ENCODE results near the gene PCDH9.
"Not testable (repeated sequence)": the region's sequence is repeated elsewhere in the genome, so short reads cannot be mapped to it uniquely, and the experiment has no call there.

Gene PCDH9

GRCh38 chr13:66312312-66313087, 917.6 kb downstream of the PCDH9 start:
- DNase-seq: no peak

GRCh38 chr13:66305961-66306617, 924.0 kb downstream of the PCDH9 start:
- DNase-seq: no peak

GRCh38 chr13:66301482-66301881, 928.7 kb downstream of the PCDH9 start:
- no peak for DNase-seq

GRCh38 chr13:66301006-66301405, 929.1 kb downstream of the PCDH9 start:
- DNase-seq: no peak

GRCh38 chr13:66296875-66297274, 933.3 kb downstream of the PCDH9 start:
- no peak for DNase-seq

- no peak for DNase-seq
Measured at GRCh38 chr13:66296328-66296727, 933.8 kb downstream of the PCDH9 start.

- not testable (repeated sequence) for DNase-seq
Measured at GRCh38 chr13:66286806-66287205, 943.3 kb downstream of the PCDH9 start.

- DNase-seq: no peak
Measured at GRCh38 chr13:66275416-66275815, 954.7 kb downstream of the PCDH9 start.

GRCh38 chr13:66273011-66273410, 957.1 kb downstream of the PCDH9 start:
- no peak for DNase-seq

- no peak for DNase-seq
Measured at GRCh38 chr13:66266761-66267160, 963.4 kb downstream of the PCDH9 start.

- DNase-seq: no peak
Measured at GRCh38 chr13:66266348-66266747, 963.8 kb downstream of the PCDH9 start.

GRCh38 chr13:66265371-66265770, 964.8 kb downstream of the PCDH9 start:
- no peak for DNase-seq

GRCh38 chr13:66264971-66265370, 965.2 kb downstream of the PCDH9 start:
- DNase-seq: no peak

GRCh38 chr13:66262330-66262729, 967.8 kb downstream of the PCDH9 start:
- no peak for DNase-seq

GRCh38 chr13:66259426-66259825, 970.7 kb downstream of the PCDH9 start:
- not testable (repeated sequence) for DNase-seq
